ENCODE data around the gene GMIP. TPM values are rescaled to one million over a fixed set of nuclear protein-coding genes. Genes with fewer than 3 reads are reported as not detected.
"Not testable (repeated sequence)": the region's sequence is repeated elsewhere in the genome, so short reads cannot be mapped to it uniquely, and the experiment has no call there.

The GMIP gene
- total and polyA plus RNA-seq, 2 donors (not counting 1 experiment from before 2014, with no cell fraction given): 2.3 to 5.3 TPM

DNA sequence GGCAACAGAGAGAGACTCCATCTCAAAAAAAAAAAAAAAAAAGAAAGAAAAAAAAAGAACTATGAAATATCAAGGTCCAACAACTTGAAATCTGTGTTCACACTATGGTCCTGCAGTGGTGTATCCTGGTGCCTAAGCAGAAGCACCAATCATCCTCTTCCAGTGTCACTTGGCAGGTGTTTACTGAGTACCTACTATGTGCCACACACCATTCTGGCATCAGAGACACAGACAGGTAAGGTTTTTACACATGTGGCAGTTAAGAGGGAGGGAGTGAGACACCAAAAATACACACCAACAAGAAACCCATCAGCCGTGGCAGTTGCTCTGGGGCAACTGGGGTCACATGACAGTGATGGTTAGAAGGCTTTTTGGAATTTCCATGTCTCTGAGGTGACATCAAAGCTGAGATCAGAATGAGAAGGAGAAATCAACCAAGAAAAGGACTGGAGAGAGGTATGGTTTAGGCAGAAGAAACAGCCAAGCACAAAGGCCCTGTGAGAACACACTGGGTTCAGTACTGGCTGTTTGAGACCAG, 42.6 kb downstream of the GMIP start:
- no peak overlapping the region for H3K4me2 ChIP-seq (ENCODE audit: extremely low read depth, insufficient read depth, low read length)
- no peak overlapping the region for H3K27ac ChIP-seq (ENCODE audit: insufficient read depth, low read length)
- DNase-seq (ENCODE audit: low read depth in 2 of 2): no peak
- H3K9me3 ChIP-seq (ENCODE audit: control insufficient read depth, insufficient read depth, low read depth, low read length): no peaks in the 10 kb centered on the region
- no peak overlapping the region for H2AFZ ChIP-seq (ENCODE audit: low read length)
- H3K79me2 ChIP-seq (ENCODE audit: control insufficient read depth, insufficient read depth, low read length): no peaks in the 10 kb centered on the region
- no peak overlapping the region for H3K9ac ChIP-seq (ENCODE audit: insufficient read depth, low read length)
- TF ChIP-seq, protein P1, sequence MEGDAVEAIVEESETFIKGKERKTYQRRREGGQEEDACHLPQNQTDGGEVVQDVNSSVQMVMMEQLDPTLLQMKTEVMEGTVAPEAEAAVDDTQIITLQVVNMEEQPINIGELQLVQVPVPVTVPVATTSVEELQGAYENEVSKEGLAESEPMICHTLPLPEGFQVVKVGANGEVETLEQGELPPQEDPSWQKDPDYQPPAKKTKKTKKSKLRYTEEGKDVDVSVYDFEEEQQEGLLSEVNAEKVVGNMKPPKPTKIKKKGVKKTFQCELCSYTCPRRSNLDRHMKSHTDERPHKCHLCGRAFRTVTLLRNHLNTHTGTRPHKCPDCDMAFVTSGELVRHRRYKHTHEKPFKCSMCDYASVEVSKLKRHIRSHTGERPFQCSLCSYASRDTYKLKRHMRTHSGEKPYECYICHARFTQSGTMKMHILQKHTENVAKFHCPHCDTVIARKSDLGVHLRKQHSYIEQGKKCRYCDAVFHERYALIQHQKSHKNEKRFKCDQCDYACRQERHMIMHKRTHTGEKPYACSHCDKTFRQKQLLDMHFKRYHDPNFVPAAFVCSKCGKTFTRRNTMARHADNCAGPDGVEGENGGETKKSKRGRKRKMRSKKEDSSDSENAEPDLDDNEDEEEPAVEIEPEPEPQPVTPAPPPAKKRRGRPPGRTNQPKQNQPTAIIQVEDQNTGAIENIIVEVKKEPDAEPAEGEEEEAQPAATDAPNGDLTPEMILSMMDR (conservative IDR thresholded peaks at IDR 0.05 in 1 of 2, IDR thresholded peaks at IDR 0.05 in 1 of 2; ENCODE audit: low read depth in 1 of 2, low read length in 2 of 2): no peak
- no peak for TF ChIP-seq EZH2 (IDR thresholded peaks at IDR 0.05; ENCODE audit: low read length, missing control alignments)
- H3K4me3 ChIP-seq (replicated peaks in 1 of 4; ENCODE audit: control extremely low read depth in 1 of 4, insufficient read depth in 1 of 4, low read depth in 3 of 4, low read length in 4 of 4): no peak overlapping the region
- H3K27me3 ChIP-seq (ENCODE audit: control insufficient read depth, insufficient read depth, low read length): no peaks in the 10 kb centered on the region
- H4K20me1 ChIP-seq (ENCODE audit: control insufficient read depth, extremely low read depth, insufficient read depth, low read length): no peaks in the 10 kb centered on the region
- H3K36me3 ChIP-seq (ENCODE audit: control insufficient read depth, insufficient read depth, low read length): no peaks in the 10 kb centered on the region
- H3K4me1 ChIP-seq (ENCODE audit: control insufficient read depth, extremely low read depth, insufficient read depth, low read length): peaks cover 3% of the 10 kb centered on the region

DNA sequence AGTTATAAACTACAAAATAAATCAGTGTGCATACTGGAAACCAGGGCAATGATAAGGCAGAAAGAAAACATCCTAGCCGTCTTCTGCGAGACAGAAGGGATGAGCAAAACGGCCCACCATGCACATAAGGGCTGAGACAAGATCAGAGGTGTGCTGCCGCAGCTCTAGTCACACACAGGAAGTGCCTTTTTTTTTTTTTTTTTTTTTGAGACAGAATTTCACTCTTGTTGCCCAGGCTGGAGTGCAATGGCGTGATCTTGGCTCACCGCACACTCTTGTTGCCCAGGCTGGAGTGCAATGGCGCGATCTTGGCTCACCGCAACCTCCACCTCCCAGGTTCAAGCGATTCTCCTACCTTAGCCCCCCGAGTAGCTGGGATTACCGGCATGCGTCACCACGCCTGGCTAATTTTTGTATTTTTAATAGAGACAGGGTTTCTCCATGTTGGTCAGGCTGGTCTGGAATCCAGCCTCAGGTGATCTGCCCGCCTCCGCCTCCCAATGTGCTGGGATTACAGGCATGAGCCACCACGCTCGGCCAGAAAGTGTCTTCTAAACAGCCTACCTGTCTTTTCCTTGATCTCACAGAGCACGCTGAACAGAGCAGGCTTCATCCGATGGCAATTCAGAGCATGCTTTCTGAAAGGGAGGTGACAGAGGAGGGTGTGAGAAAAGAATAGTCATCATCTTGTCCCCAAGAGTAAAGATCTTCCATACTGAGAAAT, 44.6 kb downstream of the GMIP start:
- H3K4me2 ChIP-seq (ENCODE audit: extremely low read depth, insufficient read depth, low read length); H4K20me1 ChIP-seq (ENCODE audit: control insufficient read depth, extremely low read depth, insufficient read depth, low read length); H3K36me3 ChIP-seq (ENCODE audit: control insufficient read depth, insufficient read depth, low read length); H3K79me2 ChIP-seq (ENCODE audit: control insufficient read depth, insufficient read depth, low read length); H3K4me1 ChIP-seq (ENCODE audit: control insufficient read depth, extremely low read depth, insufficient read depth, low read length); H3K27me3 ChIP-seq (ENCODE audit: control insufficient read depth, insufficient read depth, low read length); DNase-seq (ENCODE audit: low read depth in 2 of 2); H3K9ac ChIP-seq (ENCODE audit: insufficient read depth, low read length); H3K27ac ChIP-seq (ENCODE audit: insufficient read depth, low read length); H2AFZ ChIP-seq (ENCODE audit: low read length); H3K9me3 ChIP-seq (ENCODE audit: control insufficient read depth, insufficient read depth, low read depth, low read length); H3K4me3 ChIP-seq (replicated peaks in 1 of 4; ENCODE audit: control extremely low read depth in 1 of 4, insufficient read depth in 1 of 4, low read depth in 3 of 4, low read length in 4 of 4): not testable (repeated sequence)

DNA sequence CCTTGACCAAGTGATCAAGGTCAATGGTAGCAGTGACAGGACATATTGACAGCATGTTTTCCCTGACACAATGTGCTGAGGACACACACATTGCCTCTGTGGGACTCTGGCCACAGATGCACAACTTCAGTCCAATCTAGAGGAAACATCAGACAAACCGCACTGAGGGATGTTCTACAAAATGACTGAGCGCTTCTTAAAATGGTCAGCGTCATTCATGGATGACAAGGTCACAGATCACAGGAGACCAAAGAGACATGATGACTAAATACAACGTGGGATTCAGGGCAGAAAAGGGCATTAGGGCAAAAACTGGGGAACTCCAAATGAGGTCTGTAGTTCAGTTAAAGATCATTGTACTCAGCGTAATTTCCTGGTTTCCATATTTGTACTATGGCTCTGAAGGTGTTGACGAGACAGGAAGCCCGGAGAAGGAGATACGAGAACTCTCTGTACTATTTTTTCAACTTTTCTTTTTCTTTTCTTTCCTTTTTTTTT, 45.6 kb downstream of the GMIP start:
- H3K27me3 ChIP-seq (ENCODE audit: control insufficient read depth, insufficient read depth, low read length): no peaks in the 10 kb centered on the region
- H3K9ac ChIP-seq (ENCODE audit: insufficient read depth, low read length): no peak overlapping the region
- no peaks in the 10 kb centered on the region for H3K79me2 ChIP-seq (ENCODE audit: control insufficient read depth, insufficient read depth, low read length)

More for the DNA sequence above, 45.6 kb downstream of the GMIP start:
- H3K4me1 ChIP-seq (ENCODE audit: control insufficient read depth, extremely low read depth, insufficient read depth, low read length): peaks cover 9% of the 10 kb centered on the region
- TF ChIP-seq, protein P1 (conservative IDR thresholded peaks at IDR 0.05 in 1 of 2, IDR thresholded peaks at IDR 0.05 in 1 of 2; ENCODE audit: low read depth in 1 of 2, low read length in 2 of 2): no peak
- TF ChIP-seq EZH2 (IDR thresholded peaks at IDR 0.05; ENCODE audit: low read length, missing control alignments): no peak
- no peaks in the 10 kb centered on the region for H3K9me3 ChIP-seq (ENCODE audit: control insufficient read depth, insufficient read depth, low read depth, low read length)
- H3K27ac ChIP-seq (ENCODE audit: insufficient read depth, low read length): no peak overlapping the region
- H3K36me3 ChIP-seq (ENCODE audit: control insufficient read depth, insufficient read depth, low read length): no peaks in the 10 kb centered on the region
- no peak overlapping the region for H2AFZ ChIP-seq (ENCODE audit: low read length)
- DNase-seq (ENCODE audit: low read depth in 2 of 2): no peak
- no peak overlapping the region for H3K4me3 ChIP-seq (replicated peaks in 1 of 4; ENCODE audit: control extremely low read depth in 1 of 4, insufficient read depth in 1 of 4, low read depth in 3 of 4, low read length in 4 of 4)
- no peak overlapping the region for H3K4me2 ChIP-seq (ENCODE audit: extremely low read depth, insufficient read depth, low read length)
- no peaks in the 10 kb centered on the region for H4K20me1 ChIP-seq (ENCODE audit: control insufficient read depth, extremely low read depth, insufficient read depth, low read length)

Data from fibroblast of lung (primary cell).